ENCODE data around the gene LLGL2. TPM values are rescaled to one million over a fixed set of nuclear protein-coding genes. Genes with fewer than 3 reads are reported as not detected.
"Not testable (repeated sequence)": the region's sequence is repeated elsewhere in the genome, so short reads cannot be mapped to it uniquely, and the experiment has no call there.

The LLGL2 gene
- total RNA-seq, 1 experiment from 2014 or later: not detected

DNA sequence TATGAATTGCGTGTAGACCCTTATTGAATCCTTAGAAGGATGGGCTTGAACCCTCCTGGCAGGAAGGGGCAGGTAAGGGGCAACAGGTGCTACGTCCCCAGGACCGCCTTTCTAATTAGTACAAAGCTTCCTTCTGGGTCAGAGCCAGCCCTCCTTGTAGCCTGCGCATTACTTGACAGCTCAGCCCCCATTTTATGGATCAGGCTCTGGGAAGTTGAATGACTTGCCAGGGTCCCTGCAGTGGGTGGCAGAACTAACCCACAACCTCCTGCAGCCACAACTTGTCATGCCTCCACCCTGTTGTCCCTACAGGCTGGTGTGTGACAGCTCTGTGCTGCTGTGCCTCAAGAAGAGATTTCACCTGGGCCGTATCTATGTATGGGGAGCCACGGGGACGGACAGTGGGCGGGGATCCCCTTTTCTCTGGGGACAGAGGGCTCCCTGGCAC lies 64.8 kb downstream of the LLGL2 start:
- DNase-seq (ENCODE audit: low read depth): no peak

DNA sequence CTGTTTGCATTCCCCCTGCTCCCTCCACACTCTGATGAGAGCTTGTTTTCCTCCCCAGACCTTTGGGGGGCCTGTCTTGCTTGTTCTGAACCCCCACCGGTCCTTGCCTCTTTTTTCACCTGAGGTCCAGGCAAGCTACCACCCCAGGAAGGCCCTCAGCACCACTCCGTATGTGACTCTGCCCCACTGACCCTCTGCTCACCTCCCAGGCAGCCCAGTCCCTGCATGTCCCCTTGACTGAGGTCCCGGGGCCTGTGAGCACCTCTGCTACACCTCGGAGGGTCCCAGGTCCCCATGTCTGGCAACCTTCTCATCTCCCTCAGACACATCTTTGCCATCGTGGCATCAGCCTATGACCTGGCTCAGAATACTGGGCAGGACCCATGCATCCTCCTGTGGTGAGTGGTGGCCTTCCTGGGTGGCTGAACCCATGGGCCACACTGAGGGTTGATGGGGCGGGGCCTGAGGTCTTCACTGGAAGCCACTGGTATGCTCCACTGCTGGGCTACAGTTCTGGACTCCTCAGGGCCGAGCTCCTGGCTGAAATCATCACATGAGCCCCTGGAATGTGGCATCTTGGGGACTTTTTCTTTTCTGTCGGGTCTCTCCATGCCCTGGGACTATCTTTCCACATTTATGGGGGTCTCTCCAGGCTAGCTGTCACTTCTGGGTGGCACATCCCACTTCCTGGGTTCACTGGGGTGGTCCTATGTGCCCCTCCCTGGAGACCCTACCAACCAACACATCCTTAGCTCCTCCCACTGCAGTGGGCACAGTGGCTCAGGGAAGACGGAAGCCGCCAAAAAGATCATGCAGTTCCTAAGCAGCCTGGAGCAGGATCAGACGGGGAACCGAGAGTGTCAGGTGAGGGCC lies 65.6 kb downstream of the LLGL2 start:
- no peak for DNase-seq (ENCODE audit: low read depth)

DNA sequence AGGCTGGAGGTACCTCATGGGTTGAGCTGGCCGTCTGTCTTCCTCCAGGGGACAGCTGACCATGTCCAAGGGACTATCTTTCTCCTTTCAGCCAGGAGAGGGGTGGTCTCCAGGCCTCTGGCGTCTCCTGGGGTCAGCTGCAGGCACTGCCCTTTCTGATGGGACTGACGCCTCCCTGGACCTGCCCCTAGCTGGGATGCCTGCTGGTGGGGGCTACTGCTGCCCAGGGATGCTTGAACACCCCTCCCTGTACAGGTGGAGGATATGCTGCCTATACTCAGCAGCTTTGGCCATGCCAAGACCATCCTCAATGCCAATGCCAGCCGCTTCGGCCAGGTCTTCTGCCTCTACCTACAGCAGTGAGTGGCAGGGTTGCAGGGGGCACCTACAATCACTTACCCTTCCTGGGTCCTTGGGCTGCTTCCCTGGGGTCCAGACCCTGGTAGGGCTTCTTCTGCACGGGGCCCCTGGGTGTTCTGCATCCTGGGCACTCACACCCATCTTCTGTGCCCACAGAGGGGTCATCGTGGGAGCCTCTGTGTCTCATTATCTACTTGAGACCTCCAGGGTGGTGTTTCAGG lies 66.3 kb downstream of the LLGL2 start:
- DNase-seq (ENCODE audit: low read depth): no peak

DNA sequence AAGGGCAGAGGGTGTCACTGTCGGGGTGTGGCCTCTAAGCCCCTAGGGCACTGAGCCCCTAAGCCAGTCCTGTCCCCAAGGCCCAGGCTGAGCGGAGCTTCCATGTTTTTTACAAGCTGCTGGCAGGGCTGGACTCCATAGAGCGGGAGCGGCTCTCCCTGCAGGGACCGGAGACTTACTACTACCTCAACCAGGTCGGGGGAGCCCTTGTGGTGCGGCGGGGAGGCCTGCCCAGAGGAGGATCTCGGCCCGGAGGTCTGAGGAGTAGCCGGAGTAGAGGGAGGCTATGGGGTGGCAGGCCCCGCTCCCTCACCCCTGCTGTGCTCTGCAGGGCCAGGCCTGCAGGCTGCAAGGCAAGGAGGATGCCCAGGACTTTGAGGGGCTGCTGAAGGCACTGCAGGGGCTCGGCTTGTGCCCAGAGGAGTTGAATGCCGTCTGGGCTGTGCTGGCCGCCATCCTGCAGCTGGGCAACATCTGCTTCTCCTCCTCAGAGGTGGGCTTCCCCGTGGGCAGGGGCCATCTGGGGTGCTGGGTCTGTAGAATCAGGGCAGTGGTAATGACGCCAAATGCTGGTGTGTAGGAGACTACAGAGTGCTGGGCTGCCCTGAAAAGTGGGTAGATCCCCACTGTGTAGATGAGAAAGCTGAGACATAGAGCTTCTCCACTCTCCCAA lies 67.0 kb downstream of the LLGL2 start:
- no peak for DNase-seq (ENCODE audit: low read depth)

DNA sequence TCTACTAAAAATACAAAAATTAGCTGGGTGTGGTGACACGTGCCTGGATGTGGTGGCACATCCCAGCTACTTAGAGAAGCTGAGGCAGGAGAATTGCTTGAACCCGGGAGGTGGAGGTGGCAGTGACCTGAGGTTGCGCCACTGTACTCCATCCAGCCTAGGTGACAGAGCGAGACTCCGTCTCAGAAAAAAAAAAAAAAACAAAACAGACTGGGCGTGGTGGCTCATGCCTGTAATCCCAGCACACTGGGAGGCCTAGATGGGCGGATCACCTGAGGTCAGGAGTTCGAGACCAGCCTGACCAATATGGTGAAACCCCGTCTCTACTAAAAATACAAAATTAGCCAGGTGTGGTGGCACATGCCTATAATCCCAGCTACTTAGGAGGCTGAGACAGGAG lies 67.9 kb downstream of the LLGL2 start:
- DNase-seq (ENCODE audit: low read depth): not testable (repeated sequence)

DNA sequence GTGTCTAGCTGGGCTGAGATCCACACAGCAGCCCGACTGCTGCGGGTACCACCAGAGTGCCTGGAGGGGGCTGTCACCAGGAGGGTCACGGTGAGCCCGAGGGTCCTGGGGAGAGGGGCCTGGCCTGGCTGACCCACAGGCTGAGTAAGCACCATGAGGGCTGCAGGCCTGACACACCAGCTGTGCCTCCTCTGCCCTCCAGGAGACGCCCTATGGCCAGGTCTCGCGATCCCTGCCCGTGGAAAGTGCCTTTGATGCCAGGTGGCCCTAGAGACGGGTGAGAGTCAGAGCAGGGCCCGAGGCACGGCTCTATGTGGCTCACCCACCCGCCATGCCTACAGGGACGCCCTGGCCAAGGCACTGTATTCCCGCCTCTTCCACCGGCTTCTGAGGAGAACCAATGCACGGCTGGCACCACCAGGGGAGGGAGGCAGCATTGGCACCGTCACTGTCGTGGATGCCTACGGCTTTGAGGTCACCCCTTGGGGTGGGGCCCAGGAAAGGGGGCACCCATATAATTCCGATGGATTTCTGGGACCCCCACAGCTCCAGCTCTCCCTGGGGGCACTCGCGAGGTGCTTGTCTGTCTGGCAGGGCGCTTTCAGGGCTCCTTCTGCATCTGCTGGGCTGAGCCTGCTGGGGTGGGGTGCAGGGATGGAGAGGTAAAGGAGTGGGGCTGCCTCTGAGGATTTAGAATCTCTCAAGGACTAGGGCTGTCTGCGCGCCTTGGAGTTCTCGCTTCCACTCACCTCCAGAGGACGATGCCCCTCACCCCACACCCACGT lies 69.2 kb downstream of the LLGL2 start:
- no peak for DNase-seq (ENCODE audit: low read depth)

DNA sequence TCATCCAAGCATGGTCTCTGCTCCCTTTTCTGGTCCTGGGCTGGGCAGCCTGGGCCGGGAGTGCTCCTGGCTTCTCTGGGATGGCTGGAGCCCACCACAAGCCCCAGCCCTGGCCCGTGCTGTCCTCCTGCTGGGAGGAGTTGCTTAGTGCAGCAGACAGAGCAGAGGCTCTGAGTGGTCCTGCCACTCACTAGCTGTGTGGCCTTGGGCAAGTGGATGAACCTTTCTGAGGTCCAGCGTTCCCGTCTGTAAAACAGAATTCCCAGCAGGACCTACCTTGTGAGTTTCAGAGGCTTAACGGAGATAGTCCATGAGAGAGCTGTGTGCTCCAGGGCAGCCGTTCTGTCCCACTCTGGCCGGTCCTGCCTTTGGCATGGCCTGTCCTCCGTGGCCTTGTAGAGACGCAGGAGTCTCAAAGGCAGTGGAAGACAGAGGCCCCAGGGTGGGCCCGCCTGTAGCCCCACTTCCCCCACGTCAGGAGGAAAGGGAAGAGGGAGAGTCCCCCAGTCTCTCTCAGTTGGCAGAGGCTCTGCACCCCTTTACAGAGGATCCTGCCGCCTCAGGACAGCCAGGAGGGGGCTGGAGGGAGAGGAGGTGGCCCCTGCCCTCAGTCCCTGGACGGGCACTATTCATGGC lies 69.9 kb downstream of the LLGL2 start:
- DNase-seq (ENCODE audit: low read depth): no peak

DNA sequence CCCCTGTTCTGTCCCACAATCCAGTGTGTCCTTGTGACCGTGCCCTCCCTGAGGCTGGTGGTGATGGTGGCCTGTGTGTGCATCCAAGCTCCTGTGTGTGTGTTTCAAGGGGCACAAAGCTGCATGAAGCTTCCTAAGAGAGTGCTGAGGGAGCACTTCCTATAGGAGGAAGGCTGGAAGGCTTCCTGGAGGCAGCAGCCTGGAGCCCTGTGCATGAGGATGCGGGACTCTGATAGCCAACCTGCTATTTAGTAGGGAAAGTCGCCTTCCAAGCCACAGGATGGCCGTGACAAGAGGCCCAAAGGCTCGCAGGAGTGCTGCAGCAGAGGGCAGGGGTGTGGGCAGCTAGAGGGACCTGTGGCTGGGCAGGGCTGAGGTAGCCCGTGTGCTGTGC lies 70.4 kb downstream of the LLGL2 start:
- DNase-seq (ENCODE audit: low read depth): no peak

DNA sequence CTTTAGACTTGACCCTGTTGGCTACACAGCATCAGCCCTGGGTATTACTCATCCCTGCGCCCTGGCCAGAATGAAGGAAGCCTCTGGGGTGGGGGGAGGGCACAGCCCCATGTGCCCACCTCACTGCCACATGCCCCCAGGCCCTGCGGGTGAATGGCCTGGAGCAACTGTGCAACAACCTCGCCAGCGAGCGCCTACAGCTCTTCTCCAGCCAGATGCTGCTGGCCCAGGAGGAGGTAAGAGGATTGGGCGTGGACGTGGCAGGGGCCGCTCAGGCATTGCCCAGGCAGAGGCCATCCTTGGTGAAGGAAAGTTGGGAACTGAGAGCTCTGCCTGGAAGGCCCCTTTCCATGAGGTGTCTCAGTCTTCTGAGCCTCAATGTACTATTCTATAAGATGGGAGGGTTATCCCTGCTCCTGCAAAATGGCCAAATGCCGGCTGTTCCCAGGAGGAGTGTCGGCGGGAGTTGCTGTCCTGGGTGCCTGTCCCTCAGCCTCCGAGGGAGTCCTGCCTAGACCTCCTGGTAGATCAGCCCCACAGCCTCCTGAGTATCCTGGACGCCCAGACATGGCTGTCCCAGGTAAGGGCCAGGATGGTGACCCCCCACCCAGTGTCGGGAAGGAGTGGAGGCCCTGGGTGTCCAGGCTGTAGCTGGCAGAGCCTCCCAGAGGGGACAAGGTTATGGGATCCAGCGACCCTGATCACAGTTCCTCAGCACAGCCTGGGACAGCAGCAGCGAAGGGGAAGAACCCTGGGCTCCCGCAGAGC lies 71.0 kb downstream of the LLGL2 start:
- DNase-seq (ENCODE audit: low read depth): no peak

DNA sequence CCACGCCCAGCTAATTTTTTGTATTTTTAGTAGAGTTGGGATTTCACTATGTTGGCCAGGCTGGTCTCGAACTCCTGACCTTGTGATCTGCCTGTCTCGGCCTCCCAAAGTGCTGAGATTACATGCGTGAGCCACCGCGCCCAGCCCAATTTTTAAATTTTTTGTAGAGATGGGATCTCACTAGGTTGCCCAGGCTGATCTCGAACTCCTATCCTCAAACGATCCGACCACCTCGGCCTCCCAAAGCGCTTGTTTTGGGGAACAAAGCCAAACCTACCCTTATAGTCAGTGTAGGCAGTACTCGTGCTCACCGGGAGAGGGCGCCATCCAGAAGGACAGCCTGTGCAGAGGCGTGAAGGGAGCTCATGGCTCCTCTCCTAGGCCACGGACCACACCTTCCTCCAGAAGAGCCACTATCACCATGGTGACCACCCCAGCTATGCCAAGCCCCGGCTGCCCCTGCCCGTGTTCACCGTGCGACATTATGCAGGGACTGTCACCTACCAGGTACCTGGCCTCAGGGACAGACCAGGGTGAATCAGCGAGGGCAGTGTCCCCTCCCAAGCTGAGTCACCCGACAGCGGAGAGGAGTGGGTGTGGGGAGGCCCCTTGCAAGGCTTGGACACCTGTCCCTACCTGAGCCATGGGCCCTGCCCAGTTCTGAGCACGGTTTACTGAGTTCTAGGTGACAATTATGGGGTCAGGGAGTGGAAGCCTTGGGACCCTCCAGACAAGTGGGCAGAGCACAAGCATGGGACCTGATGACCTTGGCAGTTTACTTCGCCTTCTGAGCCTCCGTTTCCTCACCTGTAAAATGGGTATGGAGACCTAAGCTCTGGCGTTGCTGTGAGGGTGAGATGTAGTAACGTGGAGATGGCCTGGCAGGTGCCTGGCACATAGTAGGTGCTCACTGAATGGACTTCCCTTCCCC lies 75.8 kb downstream of the LLGL2 start:
- peak; percentile 37 for DNase-seq (ENCODE audit: low read depth)

DNA sequence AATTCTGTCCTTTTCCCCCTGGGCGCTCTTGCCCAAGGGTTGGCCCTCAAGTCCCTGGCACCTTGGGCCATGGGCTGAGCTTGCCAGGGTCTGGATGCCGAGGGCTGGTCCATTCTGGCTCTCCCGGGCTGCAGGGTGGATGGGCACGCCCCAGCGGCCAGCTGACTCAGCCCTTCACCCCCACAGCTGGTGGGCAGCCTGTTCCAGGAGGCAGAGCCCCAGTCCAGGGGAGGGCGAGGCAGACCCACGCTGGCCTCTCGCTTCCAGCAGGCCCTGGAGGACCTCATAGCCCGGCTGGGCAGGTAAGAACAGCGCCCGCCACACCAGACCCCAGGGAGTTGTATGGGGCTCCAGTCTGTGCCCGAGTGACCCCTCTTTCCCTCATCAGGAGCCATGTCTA lies 77.1 kb downstream of the LLGL2 start:
- DNase-seq (ENCODE audit: low read depth): no peak

DNA sequence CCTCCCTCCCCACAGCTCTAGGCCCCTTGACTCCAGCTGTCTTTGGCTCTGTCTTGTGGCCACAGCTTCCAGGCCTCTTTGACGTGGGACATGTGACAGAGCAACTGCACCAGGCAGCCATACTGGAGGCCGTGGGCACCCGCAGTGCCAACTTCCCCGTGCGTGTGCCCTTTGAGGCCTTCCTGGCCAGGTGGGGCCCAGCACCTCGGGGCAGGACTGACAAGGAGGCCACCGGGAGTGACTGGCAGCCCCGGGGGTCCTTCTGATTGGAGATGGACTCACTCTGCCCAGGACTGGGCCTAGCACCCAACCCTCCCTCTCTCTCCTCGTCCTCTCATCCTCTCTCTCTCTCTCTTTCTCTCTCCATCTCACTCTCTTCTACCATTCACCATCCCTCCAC lies 77.6 kb downstream of the LLGL2 start:
- DNase-seq (ENCODE audit: low read depth): no peak

DNA sequence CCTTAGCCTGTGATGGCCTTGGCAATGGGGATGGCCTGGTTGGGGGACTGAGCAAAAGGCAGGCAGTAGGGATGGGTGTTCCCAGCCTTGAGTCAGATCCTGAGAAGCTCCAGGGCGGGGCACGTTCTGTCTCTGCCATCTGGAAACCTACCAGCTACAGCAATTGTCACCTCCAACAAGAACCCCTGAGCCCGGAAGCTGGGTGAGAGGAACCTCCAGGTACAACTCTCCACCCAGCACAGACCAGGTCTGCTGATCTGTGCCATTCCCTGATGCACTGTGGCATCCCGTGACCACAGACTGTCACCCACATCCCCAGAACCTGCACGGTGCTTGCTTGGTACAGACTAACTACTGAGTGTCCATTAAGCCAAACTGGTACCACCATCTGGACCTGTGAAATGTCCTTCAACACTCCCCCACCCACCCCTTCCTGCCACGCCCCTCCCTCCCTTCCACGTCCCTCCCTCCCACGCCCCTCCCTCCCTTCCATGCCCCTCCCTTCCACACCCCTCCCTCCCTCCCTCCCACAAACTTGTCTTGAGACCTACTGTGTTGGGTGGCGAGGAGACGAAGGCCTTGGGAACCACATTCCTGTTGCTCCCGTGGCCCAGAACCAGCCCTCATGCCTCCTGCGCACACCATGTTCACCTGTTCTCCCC lies 78.7 kb downstream of the LLGL2 start:
- DNase-seq (ENCODE audit: low read depth): no peak

DNA sequence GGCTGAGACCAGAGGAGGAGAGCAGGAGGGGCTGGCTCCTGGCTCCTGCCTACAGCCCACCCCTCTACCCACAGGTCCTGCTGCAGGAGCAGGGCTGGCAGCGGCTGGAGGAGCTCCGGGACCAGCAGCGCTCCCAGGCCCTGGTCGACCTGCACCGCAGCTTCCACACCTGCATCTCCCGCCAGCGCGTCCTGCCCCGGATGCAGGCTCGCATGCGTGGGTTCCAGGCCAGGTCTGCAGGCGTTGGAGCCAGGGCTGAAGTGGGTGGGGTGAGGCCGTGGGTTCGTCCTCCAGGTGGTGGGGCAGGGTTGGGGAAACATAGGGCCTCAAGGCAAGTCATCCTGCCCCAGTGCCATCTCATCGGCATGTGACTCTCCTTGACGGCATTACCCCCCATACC lies 80.3 kb downstream of the LLGL2 start:
- DNase-seq (ENCODE audit: low read depth): no peak

DNA sequence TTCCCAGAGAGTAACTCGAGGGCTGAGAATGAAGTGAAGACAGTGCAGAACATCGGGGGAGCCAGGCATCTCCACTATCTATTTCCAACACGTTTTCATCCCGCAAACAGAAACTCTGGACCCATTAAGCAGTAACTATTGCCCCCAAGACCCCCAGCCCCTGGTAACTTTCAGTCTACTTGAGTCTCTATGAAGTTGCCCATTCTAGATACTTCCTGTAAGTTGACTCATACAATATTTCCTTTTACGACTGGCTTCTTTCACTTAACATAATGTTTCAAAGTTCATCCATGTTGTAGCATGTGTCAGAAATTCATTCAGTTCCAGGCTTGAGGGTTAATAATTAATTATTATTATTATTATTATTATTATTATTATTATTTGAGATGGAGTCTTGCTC lies 81.6 kb downstream of the LLGL2 start:
- no peak for DNase-seq (ENCODE audit: low read depth)

DNA sequence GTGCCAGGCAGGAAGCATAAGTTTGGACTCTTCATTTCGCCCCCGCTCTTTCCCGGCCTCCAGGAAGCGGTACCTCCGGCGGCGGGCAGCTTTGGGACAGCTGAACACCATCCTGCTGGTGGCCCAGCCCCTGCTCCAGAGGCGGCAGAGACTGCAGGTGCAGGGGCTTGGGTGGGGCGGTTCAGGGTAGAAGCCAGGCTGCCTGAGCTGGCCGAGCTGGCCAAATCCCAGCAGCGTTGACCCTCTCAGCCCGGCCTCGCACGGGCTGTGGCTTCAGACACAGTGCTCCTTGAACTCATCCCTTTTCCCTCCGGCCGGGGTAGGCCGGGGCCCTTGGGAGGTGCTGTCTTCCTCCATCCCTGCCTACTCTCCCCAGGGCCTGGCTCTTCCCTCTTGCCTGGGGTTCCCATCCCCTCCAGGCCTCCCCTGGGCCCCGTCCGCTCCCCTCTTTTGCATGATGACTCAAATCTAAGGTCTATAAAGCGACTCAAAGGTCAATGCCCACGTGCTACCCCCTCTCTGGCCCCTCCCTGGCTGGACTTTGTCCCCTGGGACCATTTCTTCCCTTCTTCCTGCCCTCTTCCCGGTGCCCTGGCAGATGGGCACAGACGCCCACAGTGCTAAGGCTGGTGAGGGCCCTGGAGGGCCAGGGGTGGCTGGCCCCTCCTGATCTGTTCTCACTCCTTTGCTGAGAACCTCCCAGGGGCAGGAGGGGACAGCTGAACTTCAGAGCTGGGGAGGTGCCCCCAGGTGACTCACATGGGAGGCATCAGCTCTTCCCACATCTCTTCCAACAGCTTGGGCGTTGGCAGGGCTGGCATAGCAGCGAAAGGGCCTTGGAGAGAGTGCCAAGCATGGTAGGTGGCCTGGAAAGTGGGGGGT lies 84.8 kb downstream of the LLGL2 start:
- DNase-seq (ENCODE audit: low read depth): no peak

DNA sequence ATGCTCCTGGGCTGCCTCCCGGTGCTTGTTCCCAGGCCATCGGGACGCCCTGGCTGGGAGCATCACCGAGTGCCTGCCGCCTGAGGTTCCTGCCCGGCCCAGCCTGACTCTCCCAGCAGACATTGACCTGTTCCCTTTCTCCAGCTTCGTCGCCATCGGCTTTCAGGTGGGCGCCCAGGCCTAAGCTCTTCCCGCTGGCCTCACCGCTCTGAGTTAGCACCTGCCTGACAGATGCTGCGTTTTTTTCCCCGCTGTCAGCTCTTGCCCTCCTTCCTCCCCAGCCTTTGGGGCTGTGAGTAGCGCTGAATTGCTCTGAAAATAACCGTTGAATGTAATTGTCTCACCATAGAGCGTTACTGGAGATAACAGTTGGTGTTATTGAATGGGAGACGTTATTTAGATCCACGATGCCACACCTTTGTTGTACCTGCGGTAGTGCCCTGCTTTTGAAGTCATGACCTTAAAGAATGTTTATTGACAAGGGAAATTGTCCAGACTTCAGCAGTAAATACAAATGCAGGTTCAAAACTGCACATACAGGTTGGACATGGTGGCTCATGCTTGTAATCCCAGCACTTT lies 86.4 kb downstream of the LLGL2 start:
- no peak for DNase-seq (ENCODE audit: low read depth)
